ENCODE results near the gene ARHGEF38.
"Not testable (repeated sequence)": the region's sequence is repeated elsewhere in the genome, so short reads cannot be mapped to it uniquely, and the experiment has no call there.

Gene ARHGEF38

GRCh38 chr4:105560421-105560848 lies 8.0 kb downstream of the ARHGEF38 start:
- ATAC-seq (no peak), DNase-seq (no peak)

GRCh38 chr4:105563352-105563751 lies 10.9 kb downstream of the ARHGEF38 start:
- DNase-seq (no peak), ATAC-seq (no peak)

GRCh38 chr4:105568584-105568983 lies 16.2 kb downstream of the ARHGEF38 start:
- ATAC-seq: no peak
- no peak for DNase-seq

- DNase-seq (no peak), ATAC-seq (no peak)
Observed at GRCh38 chr4:105569057-105569865, 16.8 kb downstream of the ARHGEF38 start.

- no peak for ATAC-seq
- no peak for DNase-seq
Observed at GRCh38 chr4:105569866-105570236, 17.4 kb downstream of the ARHGEF38 start.

- DNase-seq (no peak), ATAC-seq (no peak)
Observed at GRCh38 chr4:105572296-105572695, 19.9 kb downstream of the ARHGEF38 start.

- no peak for ATAC-seq
Observed at GRCh38 chr4:105586638-105587328, 34.4 kb downstream of the ARHGEF38 start.

GRCh38 chr4:105587841-105588240 lies 35.4 kb downstream of the ARHGEF38 start:
- DNase-seq: no peak
- ATAC-seq: no peak

More at GRCh38 chr4:105586638-105587328, 34.4 kb downstream of the ARHGEF38 start:
- DNase-seq: no peak

- DNase-seq (no peak), ATAC-seq (no peak)
Observed at GRCh38 chr4:105588252-105588651, 35.8 kb downstream of the ARHGEF38 start.

- DNase-seq (no peak), ATAC-seq (no peak)
Observed at GRCh38 chr4:105591573-105591972, 39.2 kb downstream of the ARHGEF38 start.

- DNase-seq (no peak), ATAC-seq (no peak)
Observed at GRCh38 chr4:105594099-105595010, 41.9 kb downstream of the ARHGEF38 start.

- no peak for ATAC-seq
- no peak for DNase-seq
Observed at GRCh38 chr4:105596684-105597083, 44.3 kb downstream of the ARHGEF38 start.

- DNase-seq (no peak), ATAC-seq (no peak)
Observed at GRCh38 chr4:105598052-105598451, 45.6 kb downstream of the ARHGEF38 start.

- DNase-seq: no peak
- no peak for ATAC-seq
Observed at GRCh38 chr4:105598787-105599186, 46.4 kb downstream of the ARHGEF38 start.

- DNase-seq (no peak), ATAC-seq (no peak)
Observed at GRCh38 chr4:105599482-105599881, 47.1 kb downstream of the ARHGEF38 start.

GRCh38 chr4:105599932-105600655 lies 47.7 kb downstream of the ARHGEF38 start:
- no peak for ATAC-seq
- DNase-seq: no peak

- ATAC-seq (no peak), DNase-seq (no peak)
Observed at GRCh38 chr4:105600951-105601350, 48.5 kb downstream of the ARHGEF38 start.

- no peak for DNase-seq
- ATAC-seq: no peak
Observed at GRCh38 chr4:105601406-105601805, 49.0 kb downstream of the ARHGEF38 start.

GRCh38 chr4:105603158-105603557 lies 50.7 kb downstream of the ARHGEF38 start:
- ATAC-seq: no peak
- no peak for DNase-seq

- no peak for DNase-seq
- no peak for ATAC-seq
Observed at GRCh38 chr4:105605493-105605892, 53.1 kb downstream of the ARHGEF38 start.

GRCh38 chr4:105607876-105608275 lies 55.5 kb downstream of the ARHGEF38 start:
- ATAC-seq (no peak), DNase-seq (no peak)

GRCh38 chr4:105609819-105610218 lies 57.4 kb downstream of the ARHGEF38 start:
- ATAC-seq, DNase-seq: not testable (repeated sequence)
